Cardiac septum (tissue), 1 donor: Measurements from ENCODE around the gene GOLGA8J. TPM values are rescaled to one million over a fixed set of nuclear protein-coding genes. Genes with fewer than 3 reads are reported as not detected.
"Not testable (repeated sequence)": the region's sequence is repeated elsewhere in the genome, so short reads cannot be mapped to it uniquely, and the experiment has no call there.

Source experiments
- DNase-seq: peaks from one replicate; pipeline ENCODE4 v3.0.0-alpha.2; 2020; ENCODE audit warnings: low spot score
- intact Hi-C: fragments of 100-400 bp; cut with DNase I; formaldehyde crosslinking; loops from one replicate; pipeline ENCODE4 v1.14.0; 2022
- long read RNA-seq: library from polyadenylated mRNA; unstranded; transcript quantifications from one replicate; pipeline ENCODE4 v2.0.0, GENCODE V29; 2021
- total RNA-seq: library from RNA; stranded (reverse); fragmentation: NEBNext Ultra II Directional; extraction: Animal tissue kit (Norgen Biotek cat#: 25700); gene quantifications from one replicate; pipeline ENCODE4 v1.2.1, GENCODE V29; 2021
- donor health status: DM: no; HTN: no; CAD: no.

The GOLGA8J gene
- total RNA-seq: not detected
- long read RNA-seq: 0 reads

- intact Hi-C loops, DNase-seq: not testable (repeated sequence)
These were observed at the start of gene GOLGA8J for GRCh38 chr15:30082655-30083054. Gene GOLGA8J (plus strand): TSS chr15:30082955. CDS start chr15:30083053, 98 bp downstream.

- DNase-seq: no peak
- intact Hi-C loops: no loop called here
These were observed 49.5 kb upstream of the GOLGA8J start for GRCh38 chr15:30033211-30033610.

- DNase-seq: no peak
- intact Hi-C loops: no loop called here
These were observed 49.0 kb upstream of the GOLGA8J start for GRCh38 chr15:30033763-30034162.

- intact Hi-C loops: no loop called here
- DNase-seq: no peak
These were observed 46.6 kb upstream of the GOLGA8J start for GRCh38 chr15:30036036-30036703.

- no peak for DNase-seq
- intact Hi-C loops: no loop called here
These were observed 43.9 kb upstream of the GOLGA8J start for GRCh38 chr15:30038667-30039523.

GRCh38 chr15:30041868-30042267 lies 40.9 kb upstream of the GOLGA8J start:
- DNase-seq: no peak
- intact Hi-C loops: no loop called here

- intact Hi-C loops: no loop called here
- no peak for DNase-seq
These were observed 40.2 kb upstream of the GOLGA8J start for GRCh38 chr15:30042556-30042955.

GRCh38 chr15:30043211-30043655 lies 39.5 kb upstream of the GOLGA8J start:
- no peak for DNase-seq
- intact Hi-C loops: no loop called here

GRCh38 chr15:30044377-30044776 lies 38.4 kb upstream of the GOLGA8J start:
- DNase-seq: no peak
- intact Hi-C loops: no loop called here

GRCh38 chr15:30044826-30045225 lies 37.9 kb upstream of the GOLGA8J start:
- intact Hi-C loops, DNase-seq: not testable (repeated sequence)

- DNase-seq, intact Hi-C loops: not testable (repeated sequence)
These were observed 37.3 kb upstream of the GOLGA8J start for GRCh38 chr15:30045248-30046041.

- no peak for DNase-seq
- intact Hi-C loops: no loop called here
These were observed 36.3 kb upstream of the GOLGA8J start for GRCh38 chr15:30046430-30046829.

GRCh38 chr15:30055604-30056003 lies 27.2 kb upstream of the GOLGA8J start:
- intact Hi-C loops: no loop called here
- DNase-seq: no peak

- intact Hi-C loops: no loop called here
- no peak for DNase-seq
These were observed 26.6 kb upstream of the GOLGA8J start for GRCh38 chr15:30056166-30056565.

GRCh38 chr15:30059771-30060170 lies 23.0 kb upstream of the GOLGA8J start:
- no peak for DNase-seq
- intact Hi-C loops: no loop called here

GRCh38 chr15:30062881-30063280 lies 19.9 kb upstream of the GOLGA8J start:
- intact Hi-C loops: no loop called here
- DNase-seq: no peak

GRCh38 chr15:30063835-30064546 lies 18.8 kb upstream of the GOLGA8J start:
- intact Hi-C loops: no loop called here
- DNase-seq: no peak

- intact Hi-C loops: no loop called here
- DNase-seq: no peak
These were observed 17.5 kb upstream of the GOLGA8J start for GRCh38 chr15:30065025-30065801.

GRCh38 chr15:30068326-30068725 lies 14.4 kb upstream of the GOLGA8J start:
- no peak for DNase-seq
- intact Hi-C loops: no loop called here
